Measurements from ENCODE around the gene ZNF366. TPM values are rescaled to one million over a fixed set of nuclear protein-coding genes. Genes with fewer than 3 reads are reported as not detected.

Gene ZNF366
- total RNA-seq, 1 donor from 2014 or later = 7.9 TPM

GRCh38 chr5:72550595-72550994 lies 43.4 kb upstream of the ZNF366 start:
- no peak for DNase-seq (ENCODE audit: low spot score in 2 of 2)
- Histone ChIP-seq H3K27ac (no peak overlapping the region), H3K27me3 (no peaks in the 10 kb centered on the region), H3K36me3 (no peaks in the 10 kb centered on the region), H3K4me3 (no peak overlapping the region), H3K4me1 (no peaks in the 10 kb centered on the region), H3K9me3 (peaks cover 0 to 3% of the 10 kb centered on the region in 2 donors)
- TF ChIP-seq CTCF (IDR thresholded peaks at IDR 0.05) = no peak
- intact Hi-C loops (cut with DNase I) = no loop called here

- no peak overlapping the region for H3K27ac ChIP-seq
- no peak for TF ChIP-seq CTCF (IDR thresholded peaks at IDR 0.05)
- intact Hi-C loops (cut with DNase I) = no loop called here
- DNase-seq (ENCODE audit: low spot score in 2 of 2) = no peak
- peaks cover 0 to 4% of the 10 kb centered on the region in 2 donors for H3K9me3 ChIP-seq
- H3K4me1 ChIP-seq = no peaks in the 10 kb centered on the region
- no peaks in the 10 kb centered on the region for H3K36me3 ChIP-seq
- H3K4me3 ChIP-seq = no peak overlapping the region
- no peaks in the 10 kb centered on the region for H3K27me3 ChIP-seq
Measured at GRCh38 chr5:72543811-72544210, 36.6 kb upstream of the ZNF366 start.

- no peaks in the 10 kb centered on the region for H3K36me3 ChIP-seq
- intact Hi-C loops (cut with DNase I) = no loop called here
- H3K27me3 ChIP-seq = no peaks in the 10 kb centered on the region
- no peak for TF ChIP-seq CTCF (IDR thresholded peaks at IDR 0.05)
- DNase-seq (ENCODE audit: low spot score in 2 of 2) = no peak
- no peaks in the 10 kb centered on the region for H3K4me1 ChIP-seq
- no peak overlapping the region for H3K27ac ChIP-seq
- no peak overlapping the region for H3K4me3 ChIP-seq
- H3K9me3 ChIP-seq = peaks cover 0 to 4% of the 10 kb centered on the region in 2 donors
Measured at GRCh38 chr5:72543365-72543764, 36.2 kb upstream of the ZNF366 start.

- H3K4me1 ChIP-seq = no peaks in the 10 kb centered on the region
- no peak for TF ChIP-seq CTCF (IDR thresholded peaks at IDR 0.05)
- no peaks in the 10 kb centered on the region for H3K36me3 ChIP-seq
- no peak for DNase-seq (ENCODE audit: low spot score in 2 of 2)
- no peaks in the 10 kb centered on the region for H3K27me3 ChIP-seq
- intact Hi-C loops (cut with DNase I) = no loop called here
- H3K4me3 ChIP-seq = no peak overlapping the region
- peaks cover 0 to 4% of the 10 kb centered on the region in 2 donors for H3K9me3 ChIP-seq
- H3K27ac ChIP-seq = no peak overlapping the region
Measured at GRCh38 chr5:72542695-72543094, 35.5 kb upstream of the ZNF366 start.

GRCh38 chr5:72541501-72542225 lies 34.5 kb upstream of the ZNF366 start:
- Histone ChIP-seq H3K27me3 (no peaks in the 10 kb centered on the region), H3K36me3 (no peaks in the 10 kb centered on the region), H3K4me3 (no peak overlapping the region), H3K9me3 (peaks cover 0 to 4% of the 10 kb centered on the region in 2 donors), H3K4me1 (no peaks in the 10 kb centered on the region), H3K27ac (no peak overlapping the region)
- DNase-seq (ENCODE audit: low spot score in 2 of 2) = no peak
- TF ChIP-seq CTCF (IDR thresholded peaks at IDR 0.05) = no peak
- intact Hi-C loops (cut with DNase I) = no loop called here

All from ascending aorta (tissue), 2 donors.